Activated naive CD4-positive, alpha-beta T cell treated with anti-CD3 and anti-CD28 coated beads, Interleukin-2, amount 10 ng/mL, durations not matched to agents 7 days and 5 days (primary cell): Measurements from ENCODE around the gene SEMA7A.
"Not testable (repeated sequence)": the region's sequence is repeated elsewhere in the genome, so short reads cannot be mapped to it uniquely, and the experiment has no call there.

Source experiments
- CTCF ChIA-PET: fragments of 350-600 bp; sonication (Branson Sonifier 250); formaldehyde crosslinking; loops from one replicate; lab custom pipeline; 2021; ENCODE audit warnings: antibody characterized with exemption; lab: Charles Lee
- DNase-seq: peaks from one replicate; pipeline ENCODE4 v3.0.0-alpha.2; 2020
- H3K27ac Mint-ChIP-seq: one replicate; pipeline ENCODE4 v1.8.0; 2021; ENCODE audit warnings: mild to moderate bottlenecking, moderate library complexity, mixed read lengths
- H3K27me3 Mint-ChIP-seq: one replicate; pipeline ENCODE4 v1.8.0; 2021; ENCODE audit warnings: mild to moderate bottlenecking, mixed read lengths
- H3K36me3 Mint-ChIP-seq: one replicate; pipeline ENCODE4 v1.8.0; 2021; ENCODE audit warnings: mixed read lengths
- H3K4me1 Mint-ChIP-seq: one replicate; pipeline ENCODE4 v1.8.0; 2021; ENCODE audit warnings: mixed read lengths
- H3K4me3 Mint-ChIP-seq: one replicate; pipeline ENCODE4 v1.8.0; 2021; ENCODE audit warnings: mild to moderate bottlenecking, moderate library complexity, mixed read lengths
- H3K9me3 Mint-ChIP-seq: one replicate; pipeline ENCODE4 v1.8.0; 2021; ENCODE audit warnings: mixed read lengths

The SEMA7A gene

GRCh38 chr15:74391582-74392450 is 41.9 kb downstream of the SEMA7A start:
- H3K9me3 Mint-ChIP-seq = no peaks in the 10 kb centered on the region
- no peaks in the 10 kb centered on the region for H3K27me3 Mint-ChIP-seq
- no peak overlapping the region for H3K4me3 Mint-ChIP-seq
- H3K36me3 Mint-ChIP-seq = no peaks in the 10 kb centered on the region
- DNase-seq = no peak
- CTCF ChIA-PET = no interaction called here
- no peak overlapping the region for H3K27ac Mint-ChIP-seq
- H3K4me1 Mint-ChIP-seq = peaks cover 35% of the 10 kb centered on the region

DNA sequence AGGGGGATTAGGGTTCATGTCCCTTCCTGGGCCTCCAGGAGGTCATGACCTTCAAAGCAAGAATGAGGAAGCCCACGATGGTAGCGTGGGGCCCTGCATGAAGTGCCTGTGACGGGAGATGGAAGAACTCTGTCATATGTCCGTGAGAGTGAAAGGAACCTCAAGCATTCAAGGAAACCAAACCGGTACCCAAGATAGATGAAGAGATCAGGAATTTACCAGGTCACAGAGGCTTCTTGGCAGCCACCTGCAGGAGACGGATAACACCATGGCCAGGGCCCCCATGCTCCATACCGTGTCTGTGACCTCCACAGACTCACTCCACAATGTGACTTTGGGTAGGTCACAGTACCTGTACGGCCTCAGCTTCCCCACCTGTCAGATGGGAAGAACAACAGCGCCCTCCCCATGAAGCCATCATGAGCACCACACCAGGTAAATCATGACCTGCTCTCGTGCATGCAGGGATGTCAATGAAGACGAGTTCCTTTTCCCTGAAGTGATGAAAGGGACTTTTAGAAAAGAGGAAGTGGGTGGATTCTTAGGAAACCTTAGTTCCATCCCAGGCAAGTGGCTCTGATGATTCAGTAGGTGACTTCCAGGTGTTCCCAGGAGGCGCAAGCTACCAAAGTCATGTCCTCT is 43.0 kb downstream of the SEMA7A start:
- H3K9me3 Mint-ChIP-seq = no peaks in the 10 kb centered on the region
- no peaks in the 10 kb centered on the region for H3K27me3 Mint-ChIP-seq
- no peak for DNase-seq
- no peak overlapping the region for H3K27ac Mint-ChIP-seq
- no peak overlapping the region for H3K4me3 Mint-ChIP-seq
- peaks cover 32% of the 10 kb centered on the region for H3K4me1 Mint-ChIP-seq
- CTCF ChIA-PET = interaction anchor here (0.6 to 1.5 kb wide), 2 partner anchors 9 to 242 kb away, joined by 3 to 4 read pairs; no protein-coding TSS in a partner anchor
- H3K36me3 Mint-ChIP-seq = no peaks in the 10 kb centered on the region

DNA sequence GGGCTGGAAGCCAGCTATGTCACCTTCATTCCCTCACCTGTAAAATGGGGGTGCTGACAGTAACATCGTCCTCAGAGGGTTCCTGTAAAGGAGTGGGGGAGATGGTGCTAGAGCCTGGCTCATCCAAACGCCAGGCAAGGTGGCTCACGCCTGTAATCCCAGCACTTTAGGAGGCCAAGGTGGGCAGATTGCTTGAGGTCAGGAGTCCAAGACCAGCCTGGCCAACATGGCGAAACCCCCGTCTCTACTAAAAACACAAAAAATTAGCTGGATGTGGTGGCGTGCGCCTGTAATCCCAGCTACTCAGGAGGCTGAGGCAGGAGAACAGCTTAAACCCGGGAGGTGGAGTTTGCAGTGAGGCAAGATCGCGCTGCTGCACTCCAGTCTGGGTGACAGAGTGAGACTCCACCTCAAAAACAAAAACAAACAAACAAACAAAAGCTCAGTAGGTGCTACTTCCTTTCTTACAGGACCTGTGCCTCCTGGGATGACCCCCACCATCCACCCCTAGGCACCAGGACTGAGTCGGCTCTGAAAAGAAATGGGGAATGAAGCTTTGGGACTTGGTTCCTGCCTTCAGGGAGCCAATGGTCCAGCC is 43.6 kb downstream of the SEMA7A start:
- peaks cover 38% of the 10 kb centered on the region for H3K4me1 Mint-ChIP-seq
- H3K9me3 Mint-ChIP-seq, H3K4me3 Mint-ChIP-seq, H3K36me3 Mint-ChIP-seq, H3K27ac Mint-ChIP-seq, DNase-seq, H3K27me3 Mint-ChIP-seq: not testable (repeated sequence)
- CTCF ChIA-PET = interaction anchor here (0.6 to 1.9 kb wide), 3 partner anchors 10 to 242 kb away, joined by 3 to 4 read pairs (median 4); no protein-coding TSS in a partner anchor

DNA sequence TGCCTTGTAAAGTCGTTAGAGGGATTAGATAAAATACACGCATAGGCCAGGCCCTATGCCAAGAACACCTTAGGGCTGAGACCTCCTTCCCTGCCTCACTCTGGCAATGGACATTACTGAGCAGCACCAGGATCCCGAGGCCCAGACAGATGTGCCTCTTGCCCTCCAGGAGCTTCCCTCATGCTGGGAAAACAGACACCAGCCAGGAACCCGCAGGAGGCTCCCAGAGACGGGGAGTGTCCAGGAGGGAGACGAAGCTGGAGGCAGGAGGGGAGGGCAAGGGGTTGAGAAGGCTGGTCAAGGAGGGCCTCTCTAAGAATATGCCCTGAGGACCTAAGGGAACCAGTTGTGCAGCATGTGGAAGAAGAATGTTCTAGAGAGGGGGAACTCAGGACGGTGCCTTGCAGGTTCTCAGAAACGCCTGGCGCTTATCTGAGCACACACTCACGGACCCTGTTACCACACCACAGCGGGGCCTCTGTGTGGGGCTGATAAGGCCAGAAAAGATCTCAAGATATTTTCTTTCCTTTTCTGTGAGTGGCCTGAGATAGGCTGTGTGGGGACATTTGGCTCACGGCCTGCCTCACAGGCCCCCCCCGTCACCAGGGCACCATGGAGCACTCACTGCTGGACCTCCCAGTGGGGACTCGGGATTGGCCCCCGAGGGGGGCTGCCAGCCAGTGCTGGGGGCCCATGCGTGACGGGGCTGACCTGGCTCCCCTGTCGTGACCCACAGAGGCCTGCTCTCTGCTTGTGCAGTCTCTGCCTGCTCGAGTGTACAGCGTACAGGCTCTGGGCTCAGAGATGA is 44.3 kb downstream of the SEMA7A start:
- Mint-ChIP-seq H3K4me3 (no peak overlapping the region), H3K27ac (no peak overlapping the region), H3K27me3 (no peaks in the 10 kb centered on the region), H3K4me1 (peaks cover 45% of the 10 kb centered on the region), H3K9me3 (no peaks in the 10 kb centered on the region), H3K36me3 (no peaks in the 10 kb centered on the region)
- DNase-seq = no peak
- CTCF ChIA-PET = interaction anchor here (1.2 to 1.9 kb wide), 3 partner anchors 15 to 243 kb away, joined by 3 to 4 read pairs (median 3); no protein-coding TSS in a partner anchor

- H3K4me1 Mint-ChIP-seq = peaks cover 54% of the 10 kb centered on the region
- no peak overlapping the region for H3K27ac Mint-ChIP-seq
These were observed 45.3 kb downstream of the SEMA7A start for GRCh38 chr15:74388363-74388951.

GRCh38 chr15:74387621-74388362 is 46.0 kb downstream of the SEMA7A start:
- DNase-seq = no peak

More at GRCh38 chr15:74388363-74388951, 45.3 kb downstream of the SEMA7A start:
- Mint-ChIP-seq H3K9me3 (no peaks in the 10 kb centered on the region), H3K27me3 (no peaks in the 10 kb centered on the region), H3K4me3 (no peak overlapping the region), H3K36me3 (no peaks in the 10 kb centered on the region)
- CTCF ChIA-PET = interaction anchor here (0.9 to 1.9 kb wide), 3 partner anchors 13 to 51 kb away, joined by 3 to 4 read pairs (median 3); no protein-coding TSS in a partner anchor
- peak; percentile 19 for DNase-seq

GRCh38 chr15:74387141-74387541 is 46.6 kb downstream of the SEMA7A start:
- no peak overlapping the region for H3K27ac Mint-ChIP-seq
- DNase-seq = no peak
- no peaks in the 10 kb centered on the region for H3K36me3 Mint-ChIP-seq
- no peak overlapping the region for H3K4me3 Mint-ChIP-seq
- peaks cover 57% of the 10 kb centered on the region for H3K4me1 Mint-ChIP-seq
- no peaks in the 10 kb centered on the region for H3K27me3 Mint-ChIP-seq
- H3K9me3 Mint-ChIP-seq = no peaks in the 10 kb centered on the region
- CTCF ChIA-PET = no interaction called here

More at GRCh38 chr15:74387621-74388362, 46.0 kb downstream of the SEMA7A start:
- Mint-ChIP-seq H3K4me3 (no peak overlapping the region), H3K4me1 (peaks cover 57% of the 10 kb centered on the region), H3K27me3 (no peaks in the 10 kb centered on the region), H3K27ac (no peak overlapping the region), H3K36me3 (no peaks in the 10 kb centered on the region), H3K9me3 (no peaks in the 10 kb centered on the region)
- CTCF ChIA-PET = interaction anchor here (0.9 to 1.2 kb wide), 2 partner anchors 13 kb away, joined by 3 read pairs; no protein-coding TSS in a partner anchor

GRCh38 chr15:74386496-74387140 is 47.1 kb downstream of the SEMA7A start:
- DNase-seq = no peak
- peaks cover 54% of the 10 kb centered on the region for H3K4me1 Mint-ChIP-seq
- no peaks in the 10 kb centered on the region for H3K9me3 Mint-ChIP-seq
- CTCF ChIA-PET = interaction anchor here (6.2 kb wide), 1 partner anchor 55 kb away, joined by 307 read pairs; the partner anchor contains the start of gene SEMA7A
- no peaks in the 10 kb centered on the region for H3K27me3 Mint-ChIP-seq
- no peak overlapping the region for H3K4me3 Mint-ChIP-seq
- H3K36me3 Mint-ChIP-seq = no peaks in the 10 kb centered on the region
- no peak overlapping the region for H3K27ac Mint-ChIP-seq

- CTCF ChIA-PET = interaction anchor here (0.9 to 6.2 kb wide), 5 partner anchors 15 to 137 kb away, joined by 3 to 307 read pairs (median 3); partner anchors contain the start of gene SEMA7A
- Mint-ChIP-seq H3K27ac (peak overlapping the region; percentile 89), H3K27me3 (no peaks in the 10 kb centered on the region)
These were observed 48.0 kb downstream of the SEMA7A start for GRCh38 chr15:74385733-74386132.

DNA sequence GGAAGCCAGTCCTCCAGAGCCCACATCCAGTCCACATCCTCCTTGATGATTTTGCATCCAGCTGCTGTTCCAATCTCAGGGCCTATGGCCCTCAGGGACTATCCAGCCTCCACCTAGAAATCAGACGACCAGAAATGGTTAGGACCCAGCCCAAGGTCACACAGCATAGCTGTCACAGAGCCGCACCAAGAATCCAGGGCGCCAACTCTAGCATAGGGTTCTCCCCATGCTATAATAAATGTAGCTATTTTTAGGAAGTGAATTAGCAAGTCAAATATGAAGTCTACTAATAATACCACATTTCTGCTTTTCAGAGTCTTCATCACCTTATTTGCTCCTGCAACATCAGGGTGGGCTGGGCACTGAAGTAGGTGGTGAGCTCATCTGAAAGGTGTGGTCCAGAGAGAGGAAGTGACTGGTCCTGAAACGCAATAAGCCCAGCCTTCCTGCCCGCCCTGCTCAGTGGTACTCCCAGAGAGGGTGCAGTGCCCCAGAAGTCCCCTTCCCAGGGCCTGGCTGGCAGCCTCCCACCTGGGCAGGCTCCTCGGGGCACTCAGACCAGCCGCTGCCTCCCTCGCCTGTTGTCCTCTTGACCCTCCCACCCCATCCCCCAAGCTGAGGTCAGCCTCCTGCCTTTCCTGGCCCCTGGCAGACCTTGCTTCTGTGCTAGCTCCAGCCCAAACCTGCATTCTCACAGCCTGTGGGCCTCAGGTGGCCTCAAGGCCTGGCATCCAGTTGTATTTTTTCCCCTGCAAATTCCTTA is 48.7 kb downstream of the SEMA7A start:
- CTCF ChIA-PET = interaction anchor here (0.9 to 6.2 kb wide), 10 partner anchors 8 to 402 kb away, joined by 3 to 307 read pairs (median 4); partner anchors contain the start of genes SEMA7A and UBL7
- peaks cover 45% of the 10 kb centered on the region for H3K4me1 Mint-ChIP-seq

More at GRCh38 chr15:74385733-74386132, 48.0 kb downstream of the SEMA7A start:
- Mint-ChIP-seq H3K4me3 (no peak overlapping the region), H3K36me3 (no peaks in the 10 kb centered on the region), H3K4me1 (peaks cover 49% of the 10 kb centered on the region), H3K9me3 (no peaks in the 10 kb centered on the region)
- no peak for DNase-seq

DNA sequence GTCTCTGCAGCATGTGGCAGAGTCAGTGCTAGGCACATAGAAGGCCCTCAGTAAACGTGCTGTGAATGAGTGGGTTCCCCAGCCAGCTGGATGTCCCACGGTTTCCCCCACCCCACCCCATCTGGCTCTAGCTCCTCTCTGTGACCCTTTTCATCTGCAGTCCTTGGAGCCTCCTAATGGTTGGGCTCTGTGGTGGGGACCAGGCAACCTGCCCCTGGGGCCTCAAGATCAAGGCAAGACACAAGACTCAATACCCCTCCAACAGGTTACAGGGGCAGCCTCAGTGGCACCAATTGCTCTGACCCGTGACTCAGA is 49.2 kb downstream of the SEMA7A start:
- Mint-ChIP-seq H3K9me3 (no peaks in the 10 kb centered on the region), H3K36me3 (no peaks in the 10 kb centered on the region), H3K27ac (peak overlapping the region; percentile 89), H3K4me1 (peaks cover 46% of the 10 kb centered on the region), H3K27me3 (no peaks in the 10 kb centered on the region), H3K4me3 (no peak overlapping the region)
- CTCF ChIA-PET = interaction anchor here (0.8 to 6.2 kb wide), 11 partner anchors 8 to 403 kb away, joined by 3 to 307 read pairs (median 4); partner anchors contain the start of genes SEMA7A and UBL7
- DNase-seq = no peak

More for the DNA sequence above, 48.7 kb downstream of the SEMA7A start:
- no peaks in the 10 kb centered on the region for H3K9me3 Mint-ChIP-seq
- H3K4me3 Mint-ChIP-seq = no peak overlapping the region
- peak overlapping the region; percentile 89 for H3K27ac Mint-ChIP-seq
- H3K27me3 Mint-ChIP-seq = no peaks in the 10 kb centered on the region
- DNase-seq = peak; percentile 69
- no peaks in the 10 kb centered on the region for H3K36me3 Mint-ChIP-seq
